Activated naive CD4-positive, alpha-beta T cell treated with anti-CD3 and anti-CD28 coated beads, Interleukin-2, amount 10 ng/mL, durations not matched to agents 7 days and 5 days (primary cell): Measurements from ENCODE around the gene MVD.
"Not testable (repeated sequence)": the region's sequence is repeated elsewhere in the genome, so short reads cannot be mapped to it uniquely, and the experiment has no call there.

Source experiments
- CTCF ChIA-PET: fragments of 350-600 bp; sonication (Branson Sonifier 250); formaldehyde crosslinking; loops from one replicate; lab custom pipeline; 2021; ENCODE audit warnings: antibody characterized with exemption; lab: Charles Lee
- DNase-seq: peaks from one replicate; pipeline ENCODE4 v3.0.0-alpha.2; 2020
- H3K27ac Mint-ChIP-seq: one replicate; pipeline ENCODE4 v1.8.0; 2021; ENCODE audit warnings: mild to moderate bottlenecking, moderate library complexity, mixed read lengths
- H3K27me3 Mint-ChIP-seq: one replicate; pipeline ENCODE4 v1.8.0; 2021; ENCODE audit warnings: mild to moderate bottlenecking, mixed read lengths
- H3K36me3 Mint-ChIP-seq: one replicate; pipeline ENCODE4 v1.8.0; 2021; ENCODE audit warnings: mixed read lengths
- H3K4me1 Mint-ChIP-seq: one replicate; pipeline ENCODE4 v1.8.0; 2021; ENCODE audit warnings: mixed read lengths
- H3K4me3 Mint-ChIP-seq: one replicate; pipeline ENCODE4 v1.8.0; 2021; ENCODE audit warnings: mild to moderate bottlenecking, moderate library complexity, mixed read lengths
- H3K9me3 Mint-ChIP-seq: one replicate; pipeline ENCODE4 v1.8.0; 2021; ENCODE audit warnings: mixed read lengths

The MVD gene

DNA sequence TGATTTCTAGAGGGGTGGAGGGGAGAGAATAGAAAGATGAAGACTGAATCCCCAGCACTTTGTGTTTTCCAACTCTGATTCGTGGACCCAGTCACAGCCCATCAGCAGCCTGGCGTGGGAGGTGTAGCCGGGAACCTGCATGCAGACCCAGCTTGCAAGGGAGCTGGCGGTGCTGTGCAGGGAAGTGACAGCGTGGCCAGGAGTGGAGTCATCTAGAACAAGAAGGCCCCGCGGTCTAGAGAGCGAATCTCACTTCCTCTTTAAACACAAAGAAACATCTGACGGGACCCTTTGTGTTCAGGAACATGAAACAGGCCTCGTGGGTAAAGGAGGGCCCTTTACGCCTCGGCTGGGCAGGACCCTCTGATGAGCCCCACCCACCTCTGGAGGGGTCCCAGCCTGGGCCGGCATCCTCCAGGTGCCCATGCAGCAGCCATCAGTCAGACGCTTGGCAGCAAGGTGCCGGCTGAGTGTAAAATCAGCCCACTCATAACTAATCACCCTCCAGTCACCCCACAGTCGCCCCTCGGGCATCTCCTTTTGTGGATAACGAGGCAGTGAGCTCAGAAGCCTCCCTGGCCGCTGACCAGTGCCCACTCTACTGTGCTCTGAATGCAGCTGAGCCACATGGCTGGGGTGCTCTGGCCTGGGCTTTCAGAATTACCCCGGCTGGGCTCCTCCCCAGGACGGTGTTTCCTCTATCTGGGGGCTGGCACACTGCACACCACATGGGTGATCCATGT is 19.0 kb upstream of the MVD start:
- Mint-ChIP-seq H3K36me3 (peaks cover 34% of the 10 kb centered on the region), H3K27me3 (peaks cover 3% of the 10 kb centered on the region), H3K4me1 (peaks cover 50% of the 10 kb centered on the region), H3K27ac (peak overlapping the region; percentile 95), H3K9me3 (no peaks in the 10 kb centered on the region), H3K4me3 (peak overlapping the region; percentile 69)
- peak; percentile 83 for DNase-seq
- CTCF ChIA-PET, result interaction anchor here (0.6 to 1.3 kb wide), 5 partner anchors 11 to 112 kb away, joined by 3 to 8 read pairs (median 4); partner anchors contain the start of gene ZC3H18

- Mint-ChIP-seq H3K27ac (peak overlapping the region; percentile 95), H3K27me3 (no peaks in the 10 kb centered on the region), H3K9me3 (no peaks in the 10 kb centered on the region), H3K36me3 (peaks cover 34% of the 10 kb centered on the region), H3K4me3 (peak overlapping the region; percentile 69), H3K4me1 (peaks cover 46% of the 10 kb centered on the region)
- DNase-seq, result peak; percentile 72
- CTCF ChIA-PET, result interaction anchor here (1.0 to 1.3 kb wide), 5 partner anchors 10 to 100 kb away, joined by 3 to 8 read pairs (median 5); no protein-coding TSS in a partner anchor
Measured at GRCh38 chr16:88681084-88681680, 18.3 kb upstream of the MVD start.

DNA sequence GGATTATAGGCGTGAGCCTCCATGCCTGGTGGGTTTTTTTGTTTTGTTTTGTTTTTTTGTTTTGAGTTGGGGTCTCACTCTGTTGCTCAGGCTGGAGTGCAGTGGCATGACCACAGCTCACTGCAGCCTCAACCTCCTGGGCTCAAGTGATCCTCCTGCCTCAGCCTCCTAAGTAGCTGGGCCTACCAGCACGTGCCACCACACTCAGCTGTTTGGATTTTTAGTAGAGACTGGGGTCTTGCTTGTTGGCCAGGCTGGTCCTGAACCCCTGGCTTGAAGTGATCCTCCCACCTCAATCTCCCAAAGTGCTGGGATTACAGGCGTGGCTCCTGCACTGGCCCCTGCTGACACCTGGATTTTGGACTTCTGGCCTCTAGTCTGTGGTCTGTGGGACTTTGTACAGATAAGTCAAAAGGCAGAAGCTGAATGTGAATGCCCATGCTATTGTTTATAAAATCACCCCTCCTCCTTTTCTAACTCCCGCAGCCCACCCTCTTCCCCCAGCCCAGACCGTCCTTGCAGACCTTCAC is 17.7 kb upstream of the MVD start:
- H3K4me3 Mint-ChIP-seq, result peak overlapping the region; percentile 69
- H3K27ac Mint-ChIP-seq, result peak overlapping the region; percentile 95
- no peaks in the 10 kb centered on the region for H3K9me3 Mint-ChIP-seq
- peaks cover 36% of the 10 kb centered on the region for H3K36me3 Mint-ChIP-seq
- CTCF ChIA-PET, result interaction anchor here (0.7 to 1.4 kb wide), 5 partner anchors 10 to 101 kb away, joined by 3 to 5 read pairs (median 3); no protein-coding TSS in a partner anchor
- peaks cover 46% of the 10 kb centered on the region for H3K4me1 Mint-ChIP-seq
- DNase-seq, result no peak
- no peaks in the 10 kb centered on the region for H3K27me3 Mint-ChIP-seq

DNA sequence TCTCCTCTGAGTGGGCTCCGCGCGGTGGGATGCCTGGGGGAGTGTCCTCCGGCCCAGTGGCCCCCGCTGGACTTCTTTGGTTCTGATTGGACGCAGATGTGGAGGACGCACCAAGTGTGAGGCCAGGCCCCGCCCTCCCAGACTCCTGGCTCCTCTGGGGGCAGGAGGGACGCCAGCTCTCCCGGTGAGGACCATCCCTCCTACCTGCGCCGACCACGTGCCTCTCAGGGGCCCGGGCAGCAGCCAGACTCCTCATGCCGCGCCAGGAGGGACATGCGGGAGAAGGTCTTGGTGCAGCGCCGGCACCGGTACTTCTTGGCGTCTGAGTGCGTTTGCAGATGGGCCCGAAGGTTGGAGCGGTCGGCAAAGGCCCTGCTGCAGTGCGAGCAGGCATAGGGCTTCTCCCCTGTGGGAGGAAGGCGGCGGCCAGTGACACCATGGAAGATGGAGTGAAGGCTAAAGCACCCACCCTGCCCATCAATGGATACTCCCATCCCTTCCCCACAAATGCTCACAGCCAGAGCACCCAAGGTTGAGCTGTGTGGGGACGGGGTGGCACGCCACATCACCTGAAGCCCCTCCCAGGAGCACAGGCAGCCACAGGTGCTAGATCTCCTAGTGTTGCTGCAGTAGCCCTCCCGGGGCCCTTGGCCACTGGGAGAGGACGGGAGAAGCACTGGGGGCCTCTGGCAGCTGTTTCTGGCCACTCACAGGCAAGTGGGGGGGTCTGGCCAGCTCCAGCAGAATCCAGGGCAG is 15.5 kb upstream of the MVD start:
- no peak overlapping the region for H3K27ac Mint-ChIP-seq
- no peaks in the 10 kb centered on the region for H3K9me3 Mint-ChIP-seq
- CTCF ChIA-PET, result no interaction called here
- peaks cover 26% of the 10 kb centered on the region for H3K4me1 Mint-ChIP-seq
- no peak for DNase-seq
- no peaks in the 10 kb centered on the region for H3K27me3 Mint-ChIP-seq
- H3K4me3 Mint-ChIP-seq, result no peak overlapping the region
- H3K36me3 Mint-ChIP-seq, result peaks cover 29% of the 10 kb centered on the region

DNA sequence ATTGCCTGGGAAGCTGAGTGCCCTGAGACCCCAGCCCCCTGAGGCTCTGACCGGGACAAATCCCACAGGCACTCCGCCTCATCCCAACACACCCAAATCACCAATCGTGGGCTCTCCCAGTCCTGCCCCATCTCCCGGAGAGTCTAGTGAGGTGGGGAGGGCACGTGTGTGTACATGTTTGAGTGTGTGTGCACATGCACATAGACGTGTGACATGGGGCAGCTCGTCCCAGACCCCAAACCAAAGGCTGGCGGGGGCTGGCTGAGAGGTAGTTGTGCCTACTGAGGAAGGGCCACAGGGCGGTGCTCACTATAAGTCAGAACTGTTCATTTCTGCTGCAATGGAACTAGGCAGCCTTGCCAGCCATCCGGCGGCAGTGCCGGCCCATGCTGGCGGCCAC is 14.8 kb upstream of the MVD start:
- H3K36me3 Mint-ChIP-seq, result peaks cover 29% of the 10 kb centered on the region
- H3K27me3 Mint-ChIP-seq, result no peaks in the 10 kb centered on the region
- no peak overlapping the region for H3K27ac Mint-ChIP-seq
- H3K4me1 Mint-ChIP-seq, result peaks cover 22% of the 10 kb centered on the region
- H3K4me3 Mint-ChIP-seq, result no peak overlapping the region
- no peak for DNase-seq
- no peaks in the 10 kb centered on the region for H3K9me3 Mint-ChIP-seq
- CTCF ChIA-PET, result no interaction called here

DNA sequence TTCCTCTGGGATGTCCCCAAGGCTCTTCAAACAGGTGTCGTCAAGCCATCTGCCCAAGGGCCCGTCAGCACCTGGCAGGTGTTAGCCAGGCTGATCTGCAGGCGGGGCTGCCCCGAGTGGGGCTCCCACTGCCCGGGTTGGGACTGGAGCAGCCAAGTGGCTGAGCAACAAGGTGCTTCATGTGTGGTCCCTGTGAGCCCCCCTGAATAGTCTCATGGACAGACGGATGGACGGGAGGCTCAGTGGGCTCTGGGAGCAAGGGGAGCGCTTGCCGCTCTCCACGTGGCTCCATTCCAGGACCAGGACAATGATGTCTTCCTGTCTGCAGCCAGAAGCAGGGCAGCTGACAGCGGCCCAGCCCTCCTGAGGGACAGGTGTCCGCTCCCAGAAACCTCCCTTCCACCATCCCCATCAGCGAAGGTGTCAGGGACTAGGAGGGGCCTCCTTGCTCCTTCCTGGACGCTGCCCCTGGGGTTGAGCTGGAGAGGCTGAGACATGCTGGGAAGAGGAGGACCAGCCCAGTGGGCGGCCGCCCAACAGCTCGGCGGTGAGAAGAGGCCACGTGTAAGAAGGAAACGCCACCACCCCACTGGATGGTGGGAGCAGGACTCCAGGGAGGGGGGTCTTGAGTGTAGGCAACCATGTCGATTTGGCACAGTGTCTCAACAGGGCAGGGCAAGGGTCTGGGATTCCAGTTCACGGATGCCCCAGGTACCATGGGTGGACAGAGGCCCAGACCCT is 13.8 kb upstream of the MVD start:
- no peak overlapping the region for H3K27ac Mint-ChIP-seq
- DNase-seq, result no peak
- H3K4me3 Mint-ChIP-seq, result no peak overlapping the region
- no peaks in the 10 kb centered on the region for H3K9me3 Mint-ChIP-seq
- no peaks in the 10 kb centered on the region for H3K27me3 Mint-ChIP-seq
- H3K36me3 Mint-ChIP-seq, result peaks cover 26% of the 10 kb centered on the region
- peaks cover 13% of the 10 kb centered on the region for H3K4me1 Mint-ChIP-seq
- CTCF ChIA-PET, result no interaction called here

GRCh38 chr16:88673716-88674379 is 11.0 kb upstream of the MVD start:
- no peak for DNase-seq
- Mint-ChIP-seq H3K27me3 (no peaks in the 10 kb centered on the region), H3K4me1 (no peaks in the 10 kb centered on the region), H3K4me3 (no peak overlapping the region), H3K9me3 (no peaks in the 10 kb centered on the region), H3K36me3 (peaks cover 17% of the 10 kb centered on the region), H3K27ac (no peak overlapping the region)
- CTCF ChIA-PET, result no interaction called here

- Mint-ChIP-seq H3K27me3 (no peaks in the 10 kb centered on the region), H3K4me3 (no peak overlapping the region), H3K9me3 (no peaks in the 10 kb centered on the region), H3K36me3 (peaks cover 19% of the 10 kb centered on the region), H3K27ac (no peak overlapping the region), H3K4me1 (no peaks in the 10 kb centered on the region)
- CTCF ChIA-PET, result no interaction called here
- DNase-seq, result no peak
Measured at GRCh38 chr16:88672776-88673175, 9.9 kb upstream of the MVD start.

- CTCF ChIA-PET, result no interaction called here
- DNase-seq, result no peak
- Mint-ChIP-seq H3K36me3 (peaks cover 15% of the 10 kb centered on the region), H3K4me1 (no peaks in the 10 kb centered on the region), H3K9me3 (no peaks in the 10 kb centered on the region), H3K27me3 (no peaks in the 10 kb centered on the region), H3K4me3 (no peak overlapping the region), H3K27ac (no peak overlapping the region)
Measured at GRCh38 chr16:88671806-88672205, 8.9 kb upstream of the MVD start.

- no peaks in the 10 kb centered on the region for H3K9me3 Mint-ChIP-seq
- H3K36me3 Mint-ChIP-seq, result peaks cover 12% of the 10 kb centered on the region
- H3K4me1 Mint-ChIP-seq, result peaks cover 3% of the 10 kb centered on the region
- CTCF ChIA-PET, result interaction anchor here (1.2 kb wide), 1 partner anchor 16 kb away, joined by 4 read pairs; no protein-coding TSS in a partner anchor
- H3K27ac Mint-ChIP-seq, result peak overlapping the region; percentile 14
- DNase-seq, result no peak
- H3K27me3 Mint-ChIP-seq, result no peaks in the 10 kb centered on the region
- no peak overlapping the region for H3K4me3 Mint-ChIP-seq
Measured at GRCh38 chr16:88669980-88670379, 7.1 kb upstream of the MVD start.

DNA sequence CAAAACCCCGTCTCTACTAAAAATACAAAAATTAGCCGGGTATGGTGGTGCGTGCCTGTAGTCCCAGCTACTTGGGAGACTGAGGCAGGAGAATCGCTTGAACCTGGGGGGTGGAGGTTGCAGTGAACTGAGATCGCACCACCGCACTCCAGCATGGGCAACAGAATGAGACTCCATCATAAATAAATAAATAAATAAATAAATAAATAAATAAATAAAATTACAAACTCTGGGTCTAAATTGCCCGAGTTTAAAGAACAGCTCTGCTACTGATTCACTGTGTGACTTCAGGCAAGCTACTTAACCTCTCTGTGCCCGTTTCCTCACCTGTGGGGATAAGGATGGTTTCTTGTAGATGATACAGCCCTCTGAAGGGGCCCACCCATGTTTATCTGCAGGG is 6.6 kb upstream of the MVD start:
- not testable (repeated sequence) for H3K4me1 Mint-ChIP-seq, DNase-seq, H3K9me3 Mint-ChIP-seq, H3K4me3 Mint-ChIP-seq, H3K27ac Mint-ChIP-seq, H3K27me3 Mint-ChIP-seq
- CTCF ChIA-PET, result interaction anchor here (1.2 kb wide), 1 partner anchor 16 kb away, joined by 4 read pairs; no protein-coding TSS in a partner anchor
- H3K36me3 Mint-ChIP-seq, result peaks cover 12% of the 10 kb centered on the region

DNA sequence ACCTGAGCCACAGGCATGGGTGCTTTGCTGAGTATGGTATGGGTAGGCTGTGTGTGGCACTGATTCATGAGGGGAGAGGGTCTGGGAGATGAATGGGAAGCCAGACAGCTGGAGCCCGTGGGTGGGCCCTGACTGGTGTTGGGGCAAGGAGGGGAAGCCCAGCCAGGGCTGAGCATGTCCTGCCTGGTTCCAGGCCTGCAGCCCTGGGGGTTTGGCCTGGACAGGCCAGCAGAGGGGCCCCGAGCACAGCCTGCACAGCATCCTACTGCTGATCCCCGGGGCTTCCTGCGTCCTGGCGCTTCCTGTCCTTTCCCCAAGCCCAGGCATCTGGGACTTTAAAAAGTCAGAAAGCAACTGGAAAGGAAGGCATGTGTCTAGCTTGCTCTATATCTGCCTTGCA is 4.6 kb upstream of the MVD start:
- Mint-ChIP-seq H3K4me1 (peaks cover 13% of the 10 kb centered on the region), H3K4me3 (no peak overlapping the region), H3K9me3 (no peaks in the 10 kb centered on the region), H3K36me3 (peaks cover 9% of the 10 kb centered on the region), H3K27ac (no peak overlapping the region), H3K27me3 (peaks cover 4% of the 10 kb centered on the region)
- CTCF ChIA-PET, result no interaction called here
- DNase-seq, result no peak

- CTCF ChIA-PET, result interaction anchor here (0.9 kb wide), 1 partner anchor 15 kb away, joined by 3 read pairs; no protein-coding TSS in a partner anchor
- peaks cover 25% of the 10 kb centered on the region for H3K4me1 Mint-ChIP-seq
- H3K9me3 Mint-ChIP-seq, result no peaks in the 10 kb centered on the region
- no peak overlapping the region for H3K27ac Mint-ChIP-seq
- peaks cover 10% of the 10 kb centered on the region for H3K36me3 Mint-ChIP-seq
- DNase-seq, result no peak
- no peak overlapping the region for H3K4me3 Mint-ChIP-seq
- peaks cover 4% of the 10 kb centered on the region for H3K27me3 Mint-ChIP-seq
Measured at GRCh38 chr16:88665570-88665969, 2.7 kb upstream of the MVD start.
